Kidney epithelial cell (primary cell): ENCODE measurements around the gene ALKBH8. TPM values are rescaled to one million over a fixed set of nuclear protein-coding genes. Genes with fewer than 3 reads are reported as not detected.

Experiments
- DNase-seq: peaks from one replicate; pipeline ENCODE4 v3.0.0-alpha.2; 2010; ENCODE audit warnings: low read depth
- H3K27me3 ChIP-seq: 2 replicates; pipeline ENCODE4 v1.6.0; 2011; ENCODE audit warnings: low read length; ENCODE audit not compliant: control insufficient read depth, insufficient read depth
- H3K36me3 ChIP-seq: 2 replicates; pipeline ENCODE4 v1.5.1; 2011; ENCODE audit warnings: low read length; ENCODE audit not compliant: control insufficient read depth, insufficient read depth
- H3K4me3 ChIP-seq: 2 replicates; pipeline ENCODE4 v1.5.1; 2011; ENCODE audit warnings: low read depth, mild to moderate bottlenecking, control low read depth, low read length
- total RNA-seq: library from RNA; depleted of rRNA; stranded (reverse); fragments of >200 nt; gene quantifications from 2 replicates; pipeline ENCODE4 v1.2.3, GENCODE V29; 2015
- TF ChIP-seq, protein P1 (sequence below): IDR thresholded peaks from 2 replicates; pipeline ENCODE4 v1.5.1; 2011; ENCODE audit warnings: mild to moderate bottlenecking, moderate library complexity, low read length, control low read depth, inconsistent platforms; ENCODE audit not compliant: insufficient read depth, poor library complexity, severe bottlenecking

Gene ALKBH8
- total RNA-seq, 1 donor from 2014 or later, result 7.1 TPM

DNA sequence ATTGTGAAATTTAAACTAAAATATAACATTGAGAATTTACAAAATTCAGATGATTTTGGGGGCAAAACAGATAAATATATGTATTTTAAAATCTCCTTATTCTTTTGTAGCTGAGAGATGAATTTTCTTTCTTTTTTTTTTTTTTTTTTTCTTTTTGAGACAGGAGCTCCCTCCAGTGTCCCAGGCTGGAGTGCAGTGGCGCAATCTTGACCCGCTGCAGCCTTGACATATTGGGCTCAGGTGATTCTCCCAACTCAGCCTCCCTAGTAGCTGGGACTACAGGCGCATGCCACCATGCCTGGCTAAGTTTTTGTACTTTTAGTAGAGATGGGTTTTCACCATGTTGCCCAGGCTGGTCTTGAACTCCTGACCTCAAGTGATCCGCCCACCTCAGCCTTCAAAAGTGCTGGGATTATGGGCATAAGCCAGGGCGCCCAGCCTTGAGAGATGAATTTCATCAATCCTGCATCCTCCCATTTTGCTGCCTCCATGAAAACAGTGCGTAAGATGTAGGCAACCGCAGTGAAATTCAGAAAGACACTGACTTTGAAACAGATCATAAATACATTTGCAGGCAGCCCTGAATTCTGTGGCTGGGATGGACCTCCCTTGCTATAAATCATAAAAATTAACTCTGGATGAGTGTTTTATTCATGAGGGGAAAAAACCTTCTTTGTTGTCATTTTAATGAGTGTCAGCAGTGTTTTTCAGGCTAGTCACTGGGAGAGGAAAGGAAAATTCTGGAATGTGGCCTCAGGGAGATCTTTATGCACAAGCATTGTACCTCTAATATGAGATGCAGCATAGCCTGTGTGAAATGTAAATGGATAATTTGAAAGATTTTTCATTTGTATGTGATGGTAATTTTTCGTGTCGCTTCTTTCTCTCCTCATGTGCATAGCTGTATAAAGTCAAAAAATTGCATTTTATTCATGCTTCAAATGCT, 39.8 kb upstream of the ALKBH8 start:
- no peak for DNase-seq
- no peaks in the 10 kb centered on the region for H3K27me3 ChIP-seq
- TF ChIP-seq, protein P1, sequence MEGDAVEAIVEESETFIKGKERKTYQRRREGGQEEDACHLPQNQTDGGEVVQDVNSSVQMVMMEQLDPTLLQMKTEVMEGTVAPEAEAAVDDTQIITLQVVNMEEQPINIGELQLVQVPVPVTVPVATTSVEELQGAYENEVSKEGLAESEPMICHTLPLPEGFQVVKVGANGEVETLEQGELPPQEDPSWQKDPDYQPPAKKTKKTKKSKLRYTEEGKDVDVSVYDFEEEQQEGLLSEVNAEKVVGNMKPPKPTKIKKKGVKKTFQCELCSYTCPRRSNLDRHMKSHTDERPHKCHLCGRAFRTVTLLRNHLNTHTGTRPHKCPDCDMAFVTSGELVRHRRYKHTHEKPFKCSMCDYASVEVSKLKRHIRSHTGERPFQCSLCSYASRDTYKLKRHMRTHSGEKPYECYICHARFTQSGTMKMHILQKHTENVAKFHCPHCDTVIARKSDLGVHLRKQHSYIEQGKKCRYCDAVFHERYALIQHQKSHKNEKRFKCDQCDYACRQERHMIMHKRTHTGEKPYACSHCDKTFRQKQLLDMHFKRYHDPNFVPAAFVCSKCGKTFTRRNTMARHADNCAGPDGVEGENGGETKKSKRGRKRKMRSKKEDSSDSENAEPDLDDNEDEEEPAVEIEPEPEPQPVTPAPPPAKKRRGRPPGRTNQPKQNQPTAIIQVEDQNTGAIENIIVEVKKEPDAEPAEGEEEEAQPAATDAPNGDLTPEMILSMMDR, result no peak
- no peak overlapping the region for H3K4me3 ChIP-seq
- no peaks in the 10 kb centered on the region for H3K36me3 ChIP-seq

DNA sequence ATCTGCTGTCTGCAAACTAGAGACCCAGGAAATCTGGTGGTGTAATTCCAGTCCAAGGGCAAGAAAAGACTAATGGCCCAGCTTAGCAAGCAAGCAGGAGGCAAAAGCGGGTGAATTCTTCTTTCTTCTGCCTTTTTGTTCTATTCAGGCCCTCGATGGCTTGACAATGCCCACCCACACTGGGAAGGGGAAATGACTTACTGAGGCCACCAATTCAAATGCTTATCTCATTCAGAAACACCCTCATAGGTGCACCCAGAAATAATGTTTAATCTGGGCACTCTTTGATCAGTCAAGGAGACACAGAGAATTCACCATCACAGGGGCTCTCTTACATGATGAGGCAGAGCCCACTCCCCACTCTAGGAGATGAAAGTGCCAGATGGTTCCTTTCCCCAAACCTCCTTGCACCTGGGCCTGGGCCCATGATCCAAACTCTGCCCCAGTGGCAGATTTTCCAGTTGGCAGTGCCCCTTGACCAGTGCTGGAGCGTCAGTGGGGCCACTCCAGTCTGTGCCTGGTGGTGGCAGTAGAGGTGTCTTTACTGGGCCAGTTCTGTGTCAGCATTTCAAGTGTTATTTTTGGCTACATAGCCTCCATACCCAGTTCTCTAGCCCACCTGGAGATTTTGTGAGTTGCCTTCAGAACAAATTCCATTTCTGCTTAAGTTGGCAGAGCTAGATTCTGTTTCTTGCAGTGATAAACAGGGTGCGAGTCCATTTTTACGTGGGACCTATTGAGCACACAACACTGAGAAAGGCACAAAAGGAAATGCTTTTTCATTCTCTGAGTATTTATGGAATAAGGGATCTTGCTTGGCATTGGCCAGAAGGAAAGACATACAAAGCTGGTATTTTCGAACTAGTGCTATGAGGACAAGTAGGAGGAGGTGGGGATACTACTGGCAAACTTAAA, 32.9 kb upstream of the ALKBH8 start:
- Histone ChIP-seq H3K27me3 (peaks cover 6% of the 10 kb centered on the region), H3K4me3 (no peak overlapping the region), H3K36me3 (no peaks in the 10 kb centered on the region)
- DNase-seq, result no peak
- TF ChIP-seq, protein P1, result peak; percentile 52

DNA sequence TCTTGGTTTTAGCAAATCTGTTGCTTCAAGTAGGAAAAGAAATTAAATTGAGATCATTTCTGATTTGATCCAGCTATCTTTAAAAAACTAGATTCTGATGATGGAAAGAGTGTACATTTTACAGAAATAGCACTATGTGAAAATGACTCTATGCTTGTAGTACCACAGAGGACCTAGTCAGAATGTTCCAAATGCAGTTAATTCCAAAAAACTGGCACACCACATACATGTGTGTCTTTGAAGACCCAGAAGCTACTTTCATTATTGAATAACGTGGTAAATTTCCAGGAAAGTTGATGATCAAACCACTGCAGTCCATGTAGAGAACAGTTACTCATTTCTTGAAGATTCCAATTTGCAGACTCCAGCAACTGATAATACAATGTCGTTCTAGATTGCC, 29.2 kb upstream of the ALKBH8 start:
- TF ChIP-seq, protein P1, result no peak
- DNase-seq, result no peak
- no peak overlapping the region for H3K4me3 ChIP-seq
- H3K36me3 ChIP-seq, result no peaks in the 10 kb centered on the region
- H3K27me3 ChIP-seq, result peaks cover 33% of the 10 kb centered on the region

DNA sequence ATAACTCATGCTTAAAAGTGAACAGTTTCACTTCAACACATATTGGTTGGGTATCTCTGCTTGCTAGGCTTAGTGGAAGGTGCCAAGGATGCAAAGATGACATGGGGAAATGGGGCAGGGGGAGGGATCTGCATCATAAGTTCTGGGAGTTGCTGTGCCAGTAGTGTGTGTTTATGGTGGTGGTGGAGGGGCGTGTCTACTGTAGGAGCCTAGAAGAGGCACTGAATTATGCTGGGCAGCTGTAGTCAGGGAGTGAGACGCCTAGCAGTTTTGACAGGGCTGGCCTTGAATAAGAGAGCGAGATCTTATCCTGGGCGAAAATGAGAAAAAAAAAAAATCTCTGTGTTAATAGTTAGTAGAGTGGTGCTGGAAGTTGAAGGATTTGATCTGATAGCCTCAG, 28.4 kb upstream of the ALKBH8 start:
- no peak overlapping the region for H3K4me3 ChIP-seq
- no peaks in the 10 kb centered on the region for H3K36me3 ChIP-seq
- DNase-seq, result no peak
- TF ChIP-seq, protein P1, result no peak
- H3K27me3 ChIP-seq, result peaks cover 33% of the 10 kb centered on the region

DNA sequence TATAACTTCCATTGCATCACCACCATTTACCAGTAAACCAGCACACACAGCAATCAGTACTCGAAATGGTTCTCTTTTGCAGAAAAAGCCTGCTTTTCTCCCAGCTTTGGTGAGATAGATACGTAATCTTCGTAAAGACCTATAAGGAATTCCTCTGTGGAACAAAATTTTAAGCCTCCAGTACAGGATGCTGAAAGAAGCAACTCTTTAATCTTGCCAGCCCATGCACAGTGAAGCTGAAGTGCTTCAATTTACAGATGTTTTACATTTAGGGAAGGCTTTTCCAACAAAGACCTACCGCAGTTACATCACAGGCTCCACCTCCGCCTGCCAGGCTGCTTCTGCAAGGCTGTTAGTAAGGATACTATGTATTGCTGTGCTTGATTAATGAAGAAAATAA, 27.3 kb upstream of the ALKBH8 start:
- no peak for DNase-seq
- TF ChIP-seq, protein P1, result no peak
- Histone ChIP-seq H3K4me3 (no peak overlapping the region), H3K36me3 (no peaks in the 10 kb centered on the region), H3K27me3 (peaks cover 30% of the 10 kb centered on the region)
